HL-60 (cell line): ENCODE measurements around the gene RNASE13.

Source experiments
- DNase-seq, 2 experiments: peaks; one replicate each; pipeline ENCODE4 v3.0.0-alpha.2; 2010 to 2020; ENCODE audit warnings: low read depth in 1 of 2, low spot score in 1 of 2
- H3K27ac ChIP-seq: fragments of 250-450 bp; sonication (Bioruptor Pico); replicated peaks from 2 replicates; pipeline ENCODE4 v1.5.1; 2020; ENCODE audit warnings: mild to moderate bottlenecking, moderate library complexity
- H3K27me3 ChIP-seq: fragments of 250-450 bp; sonication (Bioruptor Pico); 2 replicates; pipeline ENCODE4 v1.5.1; 2021; ENCODE audit warnings: mild to moderate bottlenecking, moderate library complexity; ENCODE audit not compliant: insufficient read depth, poor library complexity, severe bottlenecking
- H3K4me3 ChIP-seq: replicated peaks from 2 replicates; pipeline ENCODE4 v1.5.1; 2011; ENCODE audit warnings: mild to moderate bottlenecking, control low read depth, low read length; ENCODE audit not compliant: insufficient read depth
- CTCF ChIP-seq: IDR thresholded peaks from one replicate; pipeline ENCODE4 v1.5.1; 2011; ENCODE audit warnings: low read length, control low read depth, inconsistent platforms; ENCODE audit not compliant: insufficient read depth
- GABPA ChIP-seq: IDR thresholded peaks from 2 replicates; pipeline ENCODE4 v1.6.1; 2012; ENCODE audit warnings: low read depth
- POLR2AphosphoS5 ChIP-seq: IDR thresholded peaks from 2 replicates; pipeline ENCODE4 v1.6.1; 2012; ENCODE audit warnings: low read depth
- SPI1 ChIP-seq: IDR thresholded peaks from 2 replicates; pipeline ENCODE4 v1.6.1; 2012; ENCODE audit warnings: low read depth, mild to moderate bottlenecking, borderline replicate concordance
- TF ChIP-seq, protein P1 (sequence below): IDR thresholded peaks from 2 replicates; pipeline ENCODE4 v1.6.1; 2012; ENCODE audit warnings: low read depth; ENCODE audit not compliant: insufficient replicate concordance

Gene RNASE13

DNA sequence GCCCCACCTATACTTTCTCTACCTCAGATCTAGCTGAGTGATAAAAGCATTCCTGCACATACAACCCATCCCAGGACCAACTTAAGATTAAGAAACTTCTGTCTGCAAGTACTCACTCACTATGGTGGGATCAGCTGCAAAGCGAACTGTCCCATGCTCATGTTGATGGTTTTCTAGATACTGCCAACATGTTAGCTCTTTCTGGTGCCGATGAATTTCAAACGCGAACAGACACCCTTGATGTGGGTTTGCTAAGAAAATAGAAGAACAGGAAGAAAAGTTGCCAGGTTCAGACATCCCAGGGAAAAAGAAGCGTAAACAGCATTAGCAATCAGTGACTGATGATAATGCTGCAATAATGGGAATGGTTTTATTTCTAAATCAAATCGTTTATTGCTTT, 37.0 kb downstream of the RNASE13 start:
- TF ChIP-seq CTCF = no peak
- TF ChIP-seq, protein P1, sequence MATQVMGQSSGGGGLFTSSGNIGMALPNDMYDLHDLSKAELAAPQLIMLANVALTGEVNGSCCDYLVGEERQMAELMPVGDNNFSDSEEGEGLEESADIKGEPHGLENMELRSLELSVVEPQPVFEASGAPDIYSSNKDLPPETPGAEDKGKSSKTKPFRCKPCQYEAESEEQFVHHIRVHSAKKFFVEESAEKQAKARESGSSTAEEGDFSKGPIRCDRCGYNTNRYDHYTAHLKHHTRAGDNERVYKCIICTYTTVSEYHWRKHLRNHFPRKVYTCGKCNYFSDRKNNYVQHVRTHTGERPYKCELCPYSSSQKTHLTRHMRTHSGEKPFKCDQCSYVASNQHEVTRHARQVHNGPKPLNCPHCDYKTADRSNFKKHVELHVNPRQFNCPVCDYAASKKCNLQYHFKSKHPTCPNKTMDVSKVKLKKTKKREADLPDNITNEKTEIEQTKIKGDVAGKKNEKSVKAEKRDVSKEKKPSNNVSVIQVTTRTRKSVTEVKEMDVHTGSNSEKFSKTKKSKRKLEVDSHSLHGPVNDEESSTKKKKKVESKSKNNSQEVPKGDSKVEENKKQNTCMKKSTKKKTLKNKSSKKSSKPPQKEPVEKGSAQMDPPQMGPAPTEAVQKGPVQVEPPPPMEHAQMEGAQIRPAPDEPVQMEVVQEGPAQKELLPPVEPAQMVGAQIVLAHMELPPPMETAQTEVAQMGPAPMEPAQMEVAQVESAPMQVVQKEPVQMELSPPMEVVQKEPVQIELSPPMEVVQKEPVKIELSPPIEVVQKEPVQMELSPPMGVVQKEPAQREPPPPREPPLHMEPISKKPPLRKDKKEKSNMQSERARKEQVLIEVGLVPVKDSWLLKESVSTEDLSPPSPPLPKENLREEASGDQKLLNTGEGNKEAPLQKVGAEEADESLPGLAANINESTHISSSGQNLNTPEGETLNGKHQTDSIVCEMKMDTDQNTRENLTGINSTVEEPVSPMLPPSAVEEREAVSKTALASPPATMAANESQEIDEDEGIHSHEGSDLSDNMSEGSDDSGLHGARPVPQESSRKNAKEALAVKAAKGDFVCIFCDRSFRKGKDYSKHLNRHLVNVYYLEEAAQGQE = no peak
- DNase-seq = no peak
- H3K27ac ChIP-seq = no peak overlapping the region
- H3K4me3 ChIP-seq = no peak overlapping the region
- H3K27me3 ChIP-seq = no peaks in the 10 kb centered on the region

GRCh38 chr14:20997115-20997514, 37.5 kb downstream of the RNASE13 start:
- Histone ChIP-seq H3K27ac (no peak overlapping the region), H3K27me3 (no peaks in the 10 kb centered on the region), H3K4me3 (no peak overlapping the region)
- TF ChIP-seq GABPA = no peak
- TF ChIP-seq, protein P1 = no peak
- TF ChIP-seq POLR2AphosphoS5 = no peak
- TF ChIP-seq SPI1 = no peak
- no peak for TF ChIP-seq CTCF
- DNase-seq = no peak

DNA sequence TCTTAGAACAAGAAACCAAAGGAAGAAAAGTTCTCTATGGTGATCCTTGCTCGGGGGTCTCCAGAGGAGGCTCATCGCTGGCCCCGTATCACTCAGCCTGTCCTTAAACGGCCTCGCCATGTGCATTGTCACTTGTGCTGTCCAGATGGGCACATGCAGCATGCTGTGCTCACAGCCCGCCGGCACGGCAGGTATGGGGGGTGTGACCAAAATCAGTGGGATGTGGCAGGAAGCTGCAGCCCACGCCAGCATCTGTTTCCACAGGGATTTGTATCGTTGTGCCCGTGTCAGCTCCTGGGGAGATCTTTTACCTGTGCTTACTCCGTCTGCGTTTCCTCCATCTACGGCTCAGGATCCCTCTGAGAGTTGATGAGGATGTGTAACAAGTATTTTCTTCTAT, 38.1 kb downstream of the RNASE13 start:
- no peak overlapping the region for H3K4me3 ChIP-seq
- no peak overlapping the region for H3K27ac ChIP-seq
- DNase-seq = no peak
- TF ChIP-seq GABPA = no peak
- no peak for TF ChIP-seq POLR2AphosphoS5
- TF ChIP-seq SPI1 = no peak
- TF ChIP-seq, protein P1 = no peak
- no peak for TF ChIP-seq CTCF
- no peaks in the 10 kb centered on the region for H3K27me3 ChIP-seq
